CD4-positive, alpha-beta T cell treated with Interferon gamma for 1 hour (primary cell): ENCODE measurements around the gene MAPK14.

Experiments
- DNase-seq: peaks from one replicate; pipeline ENCODE4 v3.0.0-alpha.2; 2020

Gene MAPK14

GRCh38 chr6:36141091-36141490, 113.5 kb downstream of the MAPK14 start:
- DNase-seq: no peak

- no peak for DNase-seq
Observed at GRCh38 chr6:36141961-36142360, 114.4 kb downstream of the MAPK14 start.

- DNase-seq: no peak
Observed at GRCh38 chr6:36142971-36143838, 115.6 kb downstream of the MAPK14 start.

- DNase-seq: no peak
Observed at GRCh38 chr6:36145495-36145894, 117.9 kb downstream of the MAPK14 start.

GRCh38 chr6:36147294-36147693, 119.7 kb downstream of the MAPK14 start:
- DNase-seq: no peak

- DNase-seq: no peak
Observed at GRCh38 chr6:36149476-36149875, 121.9 kb downstream of the MAPK14 start.

- DNase-seq: no peak
Observed at GRCh38 chr6:36150283-36150682, 122.7 kb downstream of the MAPK14 start.

- DNase-seq: no peak
Observed at GRCh38 chr6:36154286-36154685, 126.7 kb downstream of the MAPK14 start.

GRCh38 chr6:36155662-36156061, 128.1 kb downstream of the MAPK14 start:
- no peak for DNase-seq

GRCh38 chr6:36160147-36160760, 132.6 kb downstream of the MAPK14 start:
- DNase-seq: no peak
